HG02759 (cell line): Measurements from ENCODE around the gene RSRC2.
"Not testable (repeated sequence)": the region's sequence is repeated elsewhere in the genome, so short reads cannot be mapped to it uniquely, and the experiment has no call there.

Experiments used
- ATAC-seq: cut with Tn5 transposase; IDR thresholded peaks from one replicate; pipeline ENCODE4 v1.9.1; 2021; ENCODE audit warnings: mild to moderate bottlenecking, moderate library complexity; ENCODE audit not compliant: unreplicated experiment

The RSRC2 gene, protein sequence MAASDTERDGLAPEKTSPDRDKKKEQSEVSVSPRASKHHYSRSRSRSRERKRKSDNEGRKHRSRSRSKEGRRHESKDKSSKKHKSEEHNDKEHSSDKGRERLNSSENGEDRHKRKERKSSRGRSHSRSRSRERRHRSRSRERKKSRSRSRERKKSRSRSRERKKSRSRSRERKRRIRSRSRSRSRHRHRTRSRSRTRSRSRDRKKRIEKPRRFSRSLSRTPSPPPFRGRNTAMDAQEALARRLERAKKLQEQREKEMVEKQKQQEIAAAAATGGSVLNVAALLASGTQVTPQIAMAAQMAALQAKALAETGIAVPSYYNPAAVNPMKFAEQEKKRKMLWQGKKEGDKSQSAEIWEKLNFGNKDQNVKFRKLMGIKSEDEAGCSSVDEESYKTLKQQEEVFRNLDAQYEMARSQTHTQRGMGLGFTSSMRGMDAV

DNA sequence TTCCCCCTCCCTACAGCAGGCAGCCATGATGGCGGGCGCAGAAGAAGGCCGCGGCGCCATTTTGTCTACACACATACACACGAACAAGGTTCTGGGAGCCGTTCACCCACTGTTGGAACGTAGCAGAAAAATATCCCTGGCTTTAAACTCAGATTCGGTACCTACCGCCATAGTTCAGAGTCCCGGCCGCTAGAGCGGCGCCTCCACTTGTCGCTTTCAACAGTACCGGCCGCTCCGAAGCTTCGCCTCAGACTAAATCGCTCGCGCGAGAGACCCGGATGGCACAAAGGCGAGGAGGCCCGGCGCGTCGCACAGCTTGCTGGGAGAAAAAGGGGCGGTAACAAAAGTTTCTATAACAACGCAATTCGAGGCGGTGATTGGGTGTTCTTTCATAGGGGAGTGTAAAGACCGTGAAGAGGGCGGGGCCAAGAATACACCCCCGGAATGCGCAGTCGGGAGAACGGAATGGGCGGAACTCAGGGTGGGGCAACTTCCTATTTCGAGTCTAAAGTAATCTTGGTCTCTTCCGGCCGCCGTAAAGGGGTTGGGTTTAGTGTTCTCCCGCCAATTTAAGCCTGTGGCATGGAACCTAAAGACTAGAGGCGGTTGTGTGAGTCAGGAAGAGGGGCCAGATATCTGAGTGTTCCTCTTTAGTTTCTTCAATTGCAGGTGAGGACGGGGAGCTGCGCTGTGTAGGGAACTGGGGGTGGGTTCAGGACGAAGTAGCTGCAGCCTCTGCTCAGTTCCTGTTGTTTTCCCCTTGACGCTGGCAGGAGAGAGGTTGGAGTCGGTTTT is at the start of gene RSRC2, which contains the start of gene KNTC1:
TSS of gene RSRC2 (minus strand) at position 254 of the 795 bp plus-strand sequence. CDS start at position 171, 83 bp downstream.
TSS of gene KNTC1 (plus strand) at position 567 of the 795 bp plus-strand sequence. CDS start 2,815 bp downstream, outside the sequence.
- ATAC-seq: peak; percentile 90

DNA sequence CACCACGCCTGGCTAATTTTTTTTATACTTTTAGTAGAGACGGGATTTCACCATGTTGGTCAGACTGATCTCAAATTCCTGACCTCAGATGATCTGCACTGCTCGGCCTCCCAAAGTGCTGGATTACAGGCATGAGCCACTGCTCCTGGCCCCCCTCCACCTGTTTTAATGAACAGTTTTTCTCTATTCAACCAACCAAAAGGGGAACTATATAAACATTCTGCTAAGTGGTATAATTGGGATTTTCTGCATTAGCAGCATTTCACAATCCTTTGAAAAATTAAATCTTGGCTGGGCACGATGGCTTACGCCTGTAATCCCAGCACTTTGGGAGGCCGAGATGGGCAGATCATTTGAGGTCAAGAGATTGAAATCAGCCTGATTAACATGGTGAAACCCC is 45.1 kb upstream of the RSRC2 start:
- ATAC-seq: no peak

DNA sequence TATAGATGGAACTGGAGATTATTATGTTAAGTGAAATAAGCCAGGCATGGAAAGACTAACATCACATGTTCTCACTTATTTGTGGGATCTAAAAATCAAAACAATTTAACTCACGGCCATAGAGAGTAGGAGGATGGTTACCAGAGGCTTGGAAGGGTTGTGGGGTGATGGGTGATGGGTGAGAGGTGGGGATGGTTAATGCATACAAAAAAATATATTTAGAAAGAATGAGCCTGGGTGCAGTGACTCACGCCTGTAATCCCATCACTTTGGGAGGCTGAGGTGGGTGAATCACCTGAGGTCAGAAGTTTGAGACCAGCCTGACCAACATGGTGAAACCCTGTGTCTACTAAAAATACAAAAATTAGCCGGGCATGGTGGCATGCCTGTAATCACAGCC is 43.3 kb upstream of the RSRC2 start:
- not testable (repeated sequence) for ATAC-seq

DNA sequence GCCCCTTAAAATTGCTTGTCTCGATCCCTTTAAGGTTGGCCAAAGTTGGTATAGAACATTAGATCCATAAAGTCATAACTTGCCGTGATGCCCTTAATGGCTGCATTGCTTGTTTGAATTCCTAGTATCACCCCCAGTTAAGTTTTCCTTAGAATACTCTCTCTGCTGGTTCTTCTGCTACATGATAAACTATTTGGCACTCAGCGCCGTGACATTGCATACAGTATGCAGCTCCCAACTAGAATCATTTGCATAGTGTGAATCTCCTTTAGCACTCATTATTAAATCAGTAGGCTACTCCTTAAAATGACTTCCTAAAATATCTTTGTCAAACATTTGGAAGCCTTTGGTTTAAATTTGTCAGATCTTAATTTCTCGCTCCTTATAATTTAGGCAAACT is 42.6 kb upstream of the RSRC2 start:
- no peak for ATAC-seq

DNA sequence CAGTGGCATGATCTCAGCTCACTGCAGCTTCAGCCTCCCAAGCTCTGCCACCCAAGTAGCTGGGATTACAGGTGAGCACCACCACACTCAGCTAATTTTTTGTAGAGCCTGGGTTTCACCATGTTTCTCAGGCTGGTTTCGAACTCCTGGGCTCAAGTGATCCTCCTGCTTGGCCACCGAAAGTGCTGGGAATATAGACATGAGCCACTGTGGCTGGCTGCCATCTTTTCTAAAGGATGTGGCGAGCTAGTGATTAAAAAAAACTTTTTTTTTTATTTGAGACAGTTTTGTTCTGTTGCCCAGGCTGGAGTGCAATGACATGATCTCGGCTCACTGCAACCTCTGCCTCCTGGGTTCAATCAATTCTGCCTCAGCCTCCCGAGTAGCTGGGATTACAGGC is 40.1 kb upstream of the RSRC2 start:
- not testable (repeated sequence) for ATAC-seq

DNA sequence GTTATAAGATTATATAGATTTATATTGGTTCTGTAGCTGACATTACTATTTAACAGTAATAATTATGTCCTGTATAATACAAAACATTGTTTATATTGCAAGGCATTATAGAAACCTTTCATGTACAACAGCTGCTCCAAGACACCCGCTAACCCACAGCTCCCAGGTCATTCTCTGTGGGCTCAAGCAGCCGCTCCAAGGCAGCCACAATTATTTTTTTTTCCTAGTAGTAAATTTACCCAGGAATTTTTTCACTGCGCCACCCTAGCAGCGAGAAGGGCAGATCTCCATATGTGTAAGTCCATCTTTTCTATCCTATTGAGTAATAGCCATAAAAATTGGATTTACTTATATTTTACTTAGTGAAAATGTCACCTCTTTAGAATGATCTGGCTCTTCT is 36.6 kb upstream of the RSRC2 start:
- no peak for ATAC-seq

DNA sequence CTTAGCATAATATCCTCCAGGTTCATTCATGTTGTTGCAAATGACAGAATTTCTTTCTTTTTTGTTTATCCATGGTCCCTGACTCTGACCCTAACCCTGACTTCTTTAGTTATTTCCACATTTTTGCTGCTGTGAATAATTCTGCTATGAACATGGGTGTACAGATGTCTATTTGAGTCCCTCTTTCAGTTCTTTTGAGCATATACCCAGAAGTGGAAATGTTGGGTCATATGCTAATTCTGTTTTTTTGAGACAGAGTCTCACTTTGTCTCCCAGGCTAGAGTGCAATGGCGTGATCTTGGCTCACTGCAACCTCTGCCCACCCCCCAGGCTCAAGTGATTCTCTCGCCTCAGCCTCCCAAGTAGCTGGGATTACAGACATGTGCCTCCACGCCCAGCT is 33.4 kb upstream of the RSRC2 start:
- no peak for ATAC-seq

DNA sequence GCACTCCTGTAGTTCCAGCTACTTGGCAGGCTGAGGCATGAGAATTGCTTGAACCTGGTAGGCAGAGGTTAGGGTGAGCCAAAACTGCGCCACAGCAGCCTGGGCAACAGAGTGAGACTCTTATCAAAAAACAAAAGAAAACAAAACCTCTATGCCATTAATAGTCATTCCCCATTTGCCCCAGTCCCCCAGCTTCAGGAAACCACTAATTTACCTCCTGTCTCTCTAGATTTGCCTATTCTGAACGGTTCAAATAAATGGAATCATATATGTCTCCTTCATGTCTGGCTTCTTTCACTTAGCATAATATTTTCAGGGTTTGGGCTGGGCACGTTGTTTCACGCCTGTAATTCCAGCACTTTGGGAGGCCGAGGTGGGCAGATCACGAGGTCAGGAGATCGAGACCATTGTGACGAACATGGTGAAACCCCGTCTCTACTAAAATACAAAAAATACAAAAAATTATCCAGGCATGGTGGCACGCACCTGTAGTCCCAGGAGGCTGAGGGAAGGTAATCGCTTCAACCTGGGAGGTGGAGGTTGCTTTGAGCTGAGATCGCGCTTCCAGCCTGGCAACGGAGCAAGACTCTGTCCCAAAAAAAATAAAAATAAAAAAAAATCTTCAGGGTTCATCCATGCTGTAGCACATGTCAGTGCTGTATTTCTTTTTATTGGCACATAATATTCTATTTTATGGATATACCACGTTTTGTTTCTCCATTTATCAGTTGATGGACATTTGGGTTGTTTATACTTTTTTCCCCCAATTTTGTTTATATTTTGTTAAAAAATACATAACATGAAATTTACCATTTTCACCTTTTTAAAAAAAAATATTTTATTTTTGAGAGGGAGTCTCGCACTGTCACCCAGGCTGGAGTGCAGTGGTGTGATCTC is 32.3 kb upstream of the RSRC2 start:
- peak; percentile 71 for ATAC-seq

DNA sequence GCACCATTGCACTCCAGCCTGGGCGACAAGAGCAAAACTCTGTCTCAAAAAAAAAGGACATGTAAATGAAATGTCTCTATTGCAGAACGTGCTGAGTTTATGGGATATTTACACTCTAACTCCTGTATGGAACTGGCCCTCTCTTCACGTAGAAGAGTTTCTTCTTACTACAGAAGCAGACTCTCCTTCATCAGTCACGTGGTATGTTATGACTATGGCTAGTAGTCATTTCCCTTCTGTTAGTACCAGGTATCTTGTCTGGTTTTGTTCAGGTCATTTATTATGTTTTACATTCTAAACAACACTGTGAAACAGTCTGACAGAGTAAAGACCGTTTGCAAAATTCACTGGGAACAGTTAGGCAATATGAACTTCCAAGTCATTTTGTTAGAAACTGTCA is 20.6 kb upstream of the RSRC2 start:
- ATAC-seq: no peak

DNA sequence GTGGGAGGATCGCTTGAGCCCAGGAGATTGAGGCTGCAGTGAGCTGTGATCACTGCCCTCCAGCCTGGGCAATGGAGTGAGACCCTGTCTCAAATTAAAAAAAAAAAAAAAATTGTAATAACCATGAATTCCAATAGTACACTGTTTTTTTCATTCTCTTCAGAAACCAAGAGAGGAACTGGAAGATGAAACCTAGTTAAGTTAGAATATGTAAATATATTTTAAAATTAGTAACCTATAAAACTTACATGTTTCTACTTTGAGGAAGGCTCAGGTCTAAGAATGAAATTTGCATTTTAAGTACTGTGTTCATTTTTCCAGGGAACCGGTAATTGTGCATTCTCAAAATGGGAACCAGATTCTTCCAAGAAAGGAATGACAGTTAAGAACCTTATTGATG is 19.1 kb upstream of the RSRC2 start:
- ATAC-seq: peak; percentile 50

DNA sequence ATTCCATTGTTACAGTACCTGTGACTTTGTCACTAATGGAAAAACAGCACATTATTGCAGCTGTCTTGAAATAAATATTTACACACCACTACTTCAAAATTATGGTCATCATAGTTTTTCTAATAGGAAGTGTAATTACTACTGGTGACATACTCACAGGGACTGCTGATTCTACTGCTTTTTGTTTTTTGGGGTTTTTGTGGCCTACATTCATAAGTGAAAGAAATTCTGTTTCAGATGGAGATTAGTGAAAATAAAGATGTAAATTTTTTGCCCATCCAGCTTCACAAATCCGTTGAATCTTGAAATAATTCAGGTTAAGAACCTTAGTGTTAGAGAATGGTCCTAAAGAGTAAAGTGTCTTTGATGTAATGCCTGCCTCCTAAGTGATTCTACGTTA is 17.8 kb upstream of the RSRC2 start:
- no peak for ATAC-seq

DNA sequence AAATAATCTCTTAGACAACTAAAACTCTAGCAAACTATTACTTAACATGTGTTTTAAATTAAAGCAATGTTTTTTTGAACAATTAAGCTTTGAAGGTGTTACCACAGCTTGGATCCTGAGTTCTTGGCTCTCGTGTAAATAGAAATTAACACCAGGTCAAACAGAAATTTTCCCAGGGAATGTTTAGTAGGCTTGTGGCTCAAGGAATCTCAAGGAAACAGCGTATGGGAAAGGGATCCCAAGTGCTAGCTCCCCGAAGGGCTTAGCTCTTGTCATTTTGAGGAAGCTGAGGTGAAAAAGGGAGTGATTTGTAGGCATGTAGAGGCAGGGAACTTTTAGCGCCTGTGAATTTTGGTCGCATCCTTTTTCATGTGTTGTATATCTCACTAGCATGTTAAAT is 11.8 kb upstream of the RSRC2 start:
- no peak for ATAC-seq

DNA sequence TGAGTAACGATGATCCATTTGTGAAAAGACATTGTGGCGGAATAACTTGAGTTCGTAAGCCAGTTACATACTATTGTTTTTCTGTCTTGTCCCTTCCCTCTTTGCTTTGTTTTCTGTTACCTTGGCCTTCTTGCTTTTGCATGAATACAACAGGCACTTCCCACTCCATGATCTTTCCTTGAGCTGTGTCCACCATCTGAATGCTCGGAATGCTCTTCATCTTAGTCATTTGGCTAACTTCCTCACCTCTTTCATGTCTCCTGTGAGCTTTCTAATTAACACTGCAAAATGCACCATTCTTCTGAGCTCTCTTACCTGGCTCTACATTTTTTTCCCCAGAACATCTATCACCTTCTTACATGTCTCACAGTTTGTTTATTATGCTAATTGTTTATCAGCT is 10.3 kb upstream of the RSRC2 start:
- no peak for ATAC-seq

DNA sequence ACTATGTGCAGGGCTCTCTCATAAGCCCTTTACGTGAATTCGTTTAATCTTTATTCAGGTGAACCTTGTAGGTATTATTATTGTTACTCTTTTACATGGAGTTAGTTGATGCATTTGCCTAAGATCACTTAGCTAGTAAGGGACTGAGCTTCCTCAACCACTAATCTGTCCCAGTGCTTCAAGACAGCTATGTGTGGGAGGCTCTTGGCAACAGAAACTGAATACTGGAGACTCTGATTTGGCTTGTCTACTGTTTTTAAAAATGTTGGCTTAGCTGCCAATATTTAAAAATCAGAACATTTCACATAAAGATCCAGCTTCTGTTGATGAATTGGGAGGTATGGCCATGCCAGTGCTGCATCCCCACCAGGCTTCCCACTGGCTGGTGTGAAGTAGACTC is 7.1 kb upstream of the RSRC2 start:
- no peak for ATAC-seq

DNA sequence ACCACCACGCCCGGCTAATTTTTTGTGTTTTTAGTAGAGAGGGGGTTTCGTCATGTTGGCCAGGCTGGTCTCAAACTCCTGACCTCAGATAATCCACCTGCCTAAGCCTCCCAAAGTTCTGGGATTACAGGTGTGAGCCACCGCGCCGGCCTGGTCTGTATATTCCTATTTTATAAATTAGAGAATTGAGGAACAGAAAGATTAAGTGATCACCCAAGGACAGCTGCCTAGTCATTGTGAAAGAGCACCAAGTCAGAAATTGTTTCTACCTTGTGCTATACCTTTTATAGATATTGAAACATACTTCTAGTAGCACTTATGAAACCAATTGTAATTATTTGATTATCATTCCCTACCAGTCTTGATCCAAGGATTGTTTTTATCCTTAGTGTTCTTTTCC is 2.3 kb upstream of the RSRC2 start:
- ATAC-seq: no peak

DNA sequence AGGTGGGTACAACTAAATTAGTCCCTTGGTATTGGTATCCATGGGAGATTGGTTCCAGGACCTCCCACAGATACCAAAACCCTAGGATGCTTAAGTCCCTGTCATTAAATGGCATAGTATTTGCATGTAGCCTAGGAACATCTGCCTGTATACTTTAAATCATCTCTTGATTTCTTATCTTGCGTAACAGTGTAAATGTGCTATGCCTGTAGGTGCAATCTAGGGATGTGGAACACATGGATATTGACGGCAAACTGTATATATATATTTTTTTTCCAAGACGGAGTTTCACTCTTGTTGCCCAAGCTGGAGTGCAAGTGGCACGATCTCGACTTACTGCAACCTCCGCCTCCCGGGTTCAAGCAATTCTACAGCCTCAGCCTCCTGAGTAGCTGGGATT is 1.8 kb upstream of the RSRC2 start:
- ATAC-seq: no peak

DNA sequence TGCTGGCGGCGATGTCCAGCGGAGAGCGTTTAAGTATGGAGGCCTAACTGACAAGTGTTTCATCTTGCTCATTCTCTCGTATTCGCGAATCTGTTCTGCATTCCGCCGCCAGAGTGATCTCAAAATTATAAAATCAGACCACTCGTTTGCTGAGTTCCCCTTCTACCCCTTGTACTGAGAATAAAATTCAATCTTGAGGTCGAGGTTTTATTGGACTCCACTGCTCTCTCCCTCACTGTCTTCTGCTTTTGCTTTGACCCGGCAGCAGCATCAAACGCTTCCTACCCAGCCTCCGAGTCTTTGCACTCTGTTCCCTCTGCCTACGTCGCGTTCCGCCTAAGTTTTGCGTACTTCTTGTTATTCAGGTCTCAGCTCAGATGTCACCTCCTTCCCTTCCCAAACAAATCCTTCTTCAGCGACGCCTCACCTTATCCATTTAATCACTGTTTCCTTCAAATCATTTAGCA is 775 bp upstream of the RSRC2 start:
- ATAC-seq: no peak

DNA sequence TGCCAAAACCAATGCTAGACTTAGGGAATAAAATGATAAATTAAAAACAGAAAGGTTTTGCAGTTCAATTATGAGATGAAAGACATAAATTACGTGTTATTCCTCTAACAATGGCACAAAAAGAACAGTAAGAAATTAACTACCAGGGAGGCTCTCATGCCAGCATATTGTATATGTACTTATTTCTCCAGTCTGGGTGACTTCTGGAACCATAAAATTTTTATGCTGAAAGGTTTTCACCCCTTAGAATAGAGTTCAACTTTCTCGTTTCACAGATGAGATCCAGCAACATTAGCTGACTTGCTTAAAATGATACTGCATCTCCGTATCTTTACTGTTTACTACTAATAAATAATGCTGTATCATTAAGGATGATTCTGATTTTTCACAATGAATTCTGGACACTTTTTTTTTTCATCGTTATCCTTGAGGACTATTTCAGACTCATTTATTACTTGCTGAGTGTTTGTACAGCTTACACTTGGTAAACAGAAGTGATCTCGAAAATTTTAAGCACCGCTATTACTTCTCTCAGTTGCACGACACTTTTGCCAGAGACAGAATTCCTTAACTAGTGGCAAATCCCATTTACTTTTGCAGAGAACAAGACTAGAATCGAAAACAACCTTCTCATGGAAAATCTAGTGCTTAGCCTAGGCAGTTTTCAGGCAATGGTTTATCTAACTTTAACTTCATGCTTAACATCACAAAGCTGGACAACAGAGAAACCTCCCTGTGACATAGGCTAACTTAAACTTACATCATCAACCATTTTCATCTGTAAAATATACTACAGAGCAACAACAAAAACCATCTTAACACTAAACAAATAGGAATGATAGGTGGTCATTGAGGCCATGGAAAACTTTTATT is 2.7 kb downstream of the RSRC2 start:
- no peak for ATAC-seq

DNA sequence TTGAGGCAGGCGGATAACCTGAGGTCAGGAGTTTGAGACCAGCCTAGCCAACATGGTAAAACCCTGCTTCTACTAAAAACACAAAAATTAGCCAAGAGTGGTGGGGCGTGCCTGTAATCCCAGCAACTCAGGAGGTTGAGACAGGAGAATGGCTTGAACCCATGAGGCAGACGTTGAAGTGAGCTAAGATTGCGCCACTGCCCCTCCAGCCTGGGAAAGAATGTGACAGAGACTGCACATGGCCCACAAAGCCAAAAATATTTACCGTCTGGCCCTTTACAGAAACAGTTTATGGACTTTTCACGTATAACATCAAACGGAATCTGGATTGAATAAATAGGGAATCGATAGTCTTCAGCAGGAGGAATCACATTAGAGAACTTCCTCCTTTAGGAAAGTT is 3.5 kb downstream of the RSRC2 start:
- ATAC-seq: no peak

DNA sequence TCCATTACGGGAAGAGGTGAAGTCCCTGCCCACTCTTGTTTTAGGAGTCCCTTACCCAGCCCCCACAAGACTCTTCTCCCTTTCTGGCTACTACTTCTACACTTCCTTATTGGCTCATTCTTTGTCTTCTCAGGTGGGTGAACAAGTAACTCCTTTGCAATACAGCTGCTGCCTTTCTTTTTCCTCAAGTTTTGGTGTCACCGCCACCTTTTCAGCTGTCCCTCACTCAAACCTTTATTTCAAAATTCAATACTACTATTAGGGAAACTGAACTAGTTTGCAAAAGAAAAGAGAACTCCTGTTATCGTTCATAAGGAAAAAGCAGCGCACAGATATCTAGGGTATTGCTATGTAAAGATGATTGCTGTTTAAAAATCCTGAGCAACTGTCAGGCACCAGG is 6.1 kb downstream of the RSRC2 start:
- ATAC-seq: no peak
